Posterior vena cava (tissue), 2 donors: ENCODE data around the gene IGF2. TPM values are rescaled to one million over a fixed set of nuclear protein-coding genes. Genes with fewer than 3 reads are reported as not detected.

Source experiments
- DNase-seq: peaks from one replicate; pipeline ENCODE4 v3.0.0-alpha.2; 2020; ENCODE audit warnings: low spot score
- intact Hi-C, 2 donors: fragments of 100-400 bp; cut with DNase I; formaldehyde crosslinking; loops; one replicate each; pipeline versions ENCODE4 v1.14.1 to v1.14.2; 2022 to 2023
- microRNA-seq, 2 donors: library from miRNA; unstranded; fragments of <30 nt; microRNA quantifications; one replicate each; pipeline ENCODE4 v1.2.0, GENCODE V29; 2020 to 2021; ENCODE audit warnings: borderline microRNAs expressed in 2 of 2
- total RNA-seq, 2 donors: library from RNA; stranded (reverse); fragmentation: NEBNext Ultra II Directional; extraction: Animal tissue kit (Norgen Biotek cat#: 25700); gene quantifications; one replicate each; pipeline ENCODE4 v1.2.1, GENCODE V29; 2021
- donor health status: DM: yes; HTN: yes; CAD: no.
- donor health status: DM: yes; HTN: yes; CAD: no.

IGF2 gene
- total RNA-seq, 2 donors from 2014 or later, result 161 to 323 TPM

GRCh38 chr11:2089536-2090165 lies 49.5 kb downstream of the IGF2 start:
- no peak for DNase-seq
- intact Hi-C loops, result no loop called here

- no peak for DNase-seq
- intact Hi-C loops, result no loop called here
These were observed 50.2 kb downstream of the IGF2 start for GRCh38 chr11:2088746-2089535.

DNA sequence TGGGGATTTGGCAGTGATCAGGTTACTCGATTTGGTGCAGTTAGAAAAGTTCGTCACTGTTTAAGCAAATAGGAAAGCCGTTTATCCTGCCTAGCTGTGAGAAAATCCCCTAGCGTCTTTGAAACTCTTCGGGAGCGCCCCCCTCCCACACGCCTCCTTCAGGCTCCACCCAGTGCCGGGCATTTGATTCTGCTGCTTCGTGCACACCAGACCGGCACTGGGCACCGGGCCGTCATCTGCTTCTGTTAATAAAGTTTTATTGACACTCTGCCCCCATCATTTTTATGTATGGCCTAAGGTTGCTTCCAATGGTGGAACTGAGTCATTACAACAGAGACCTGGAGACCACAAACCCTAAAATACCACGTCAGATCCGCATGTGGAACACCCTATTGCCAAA lies 50.9 kb downstream of the IGF2 start:
- intact Hi-C loops, result no loop called here
- DNase-seq, result no peak

GRCh38 chr11:2086239-2087040 lies 52.7 kb downstream of the IGF2 start:
- intact Hi-C loops, result no loop called here
- DNase-seq, result no peak

DNA sequence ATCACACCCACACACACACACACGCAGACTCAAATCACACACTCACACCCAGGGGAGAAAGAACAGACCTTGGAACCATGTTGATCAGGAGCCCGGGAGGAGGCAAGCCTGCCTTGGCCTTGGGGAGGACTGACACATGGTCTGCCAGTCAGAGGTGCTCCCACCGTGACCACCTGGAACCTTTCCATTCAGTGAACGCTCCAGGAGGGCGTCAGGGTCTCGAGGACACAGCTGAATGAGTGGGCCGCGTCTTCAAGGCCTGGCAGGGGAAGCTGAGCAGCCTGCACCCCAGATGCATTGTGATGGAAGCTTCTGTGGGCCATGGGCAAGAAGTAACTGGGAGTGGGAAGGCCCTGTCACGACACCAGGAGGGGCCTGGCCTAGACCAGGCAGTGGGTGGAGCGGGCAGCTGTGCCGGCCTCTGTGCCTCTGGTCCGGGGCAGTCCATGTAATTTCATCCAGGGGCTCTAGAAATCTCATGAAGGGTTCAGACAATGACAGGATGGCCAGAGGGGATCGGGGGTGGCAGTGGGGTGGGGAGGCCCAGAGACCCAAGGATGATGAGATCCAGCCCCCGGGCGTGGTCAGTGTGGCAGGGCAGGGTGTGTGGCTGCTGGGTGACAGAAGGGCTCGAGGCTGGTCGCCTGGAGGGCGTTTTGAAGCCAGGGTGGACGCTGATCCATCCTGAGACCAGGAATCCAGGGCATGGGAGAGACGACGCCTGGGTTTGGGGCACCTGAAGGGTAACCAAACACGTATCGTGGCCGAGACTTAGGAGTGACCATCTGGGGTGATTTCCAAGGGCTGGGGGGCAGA lies 53.7 kb downstream of the IGF2 start:
- intact Hi-C loops, result no loop called here
- DNase-seq, result no peak

DNA sequence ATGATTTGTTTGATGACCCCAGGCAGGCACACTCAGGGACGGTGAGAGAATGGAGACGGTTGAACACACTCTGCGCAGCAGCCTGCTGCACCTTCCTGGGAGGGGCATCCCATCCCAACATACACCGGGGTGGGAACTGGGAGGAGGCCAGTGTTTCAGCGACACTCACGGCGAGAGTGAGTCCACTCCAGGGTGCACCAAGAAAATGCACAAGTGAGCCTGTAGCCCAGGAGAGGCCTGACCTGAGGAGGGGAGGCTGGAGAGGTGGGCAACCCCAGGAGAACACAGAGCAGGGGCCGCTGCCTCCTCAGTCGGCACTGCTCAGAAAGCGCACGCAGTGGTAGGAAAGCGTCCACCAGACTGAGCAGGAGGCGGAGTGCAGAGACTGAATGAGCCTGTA lies 54.5 kb downstream of the IGF2 start:
- intact Hi-C loops, result no loop called here
- DNase-seq, result no peak

Small RNA genes lying within 50 kb of the gene (microRNA-seq; reads per million reads assigned to microRNA genes)
- gene MIR4686 (0 reads per million in 2 donors), gene MIR483 (49.9 to 107 reads per million in 2 donors)

Other genes with a start within 250 kb of the IGF2 start
- gene PRR33, start 247.5 kb downstream of the IGF2 start, total RNA-seq, result under 1 TPM in 1 of 2 donors, not detected in 1; 0.14 TPM
- 10 to 100 TPM; 17.9 to 45.3 TPM for gene TNNT3, start 219.7 kb downstream of the IGF2 start, total RNA-seq
- 10 to 100 TPM; 22.7 to 23.8 TPM for gene MRPL23, start 192.1 kb downstream of the IGF2 start, total RNA-seq
- gene H19, start 141.5 kb downstream of the IGF2 start, total RNA-seq, result 1,000 to 10,000 TPM in 1 of 2 donors, 100 to 1,000 TPM in 1; 430 to 1,696 TPM
- not detected for gene INS, start 21.8 kb upstream of the IGF2 start, total RNA-seq
- under 1 TPM in 1 of 2 donors, not detected in 1; 0.67 TPM for gene TH, start 32.4 kb upstream of the IGF2 start, total RNA-seq
- gene ASCL2, start 131.2 kb upstream of the IGF2 start, total RNA-seq, result under 1 TPM; 0.43 to 0.69 TPM
- 1 to 10 TPM; 1.3 to 1.8 TPM for gene C11orf21, start 162.5 kb upstream of the IGF2 start, total RNA-seq
- 1 to 10 TPM in 1 of 2 donors, under 1 TPM in 1; 0.76 to 3.6 TPM for gene TSPAN32, start 162.6 kb upstream of the IGF2 start, total RNA-seq
- gene CD81, start 237.9 kb upstream of the IGF2 start, total RNA-seq, result 100 to 1,000 TPM; 616 to 784 TPM